Lung (tissue), 12 donors: ENCODE results near the gene DCAF10. TPM values are rescaled to one million over a fixed set of nuclear protein-coding genes. Genes with fewer than 3 reads are reported as not detected.

ENCODE experiments used
- ATAC-seq: fragments of 200-7000 bp; cut with Tn5 transposase; one replicate; pipeline ENCODE4 v1.9.1; 2020; ENCODE audit warnings: moderate number of reproducible peaks; ENCODE audit not compliant: insufficient read depth, low FRiP score
- DNase-seq, 3 donors: peaks; one replicate each; pipeline ENCODE4 v3.0.0-alpha.2; 2013 to 2017
- H3K27ac ChIP-seq, 2 donors: one replicate each; pipeline ENCODE4 v1.5.1; 2013; ENCODE audit warnings: mild to moderate bottlenecking in 2 of 2, moderate library complexity in 2 of 2, control low read depth in 1 of 2, inconsistent platforms in 1 of 2, low read depth in 1 of 2, low read length in 1 of 2
- H3K27me3 ChIP-seq, 3 donors: one replicate each; pipeline ENCODE4 v1.5.1; 2013; ENCODE audit warnings: low read length in 2 of 3; ENCODE audit not compliant: control insufficient read depth in 3 of 3, insufficient read depth in 3 of 3
- H3K36me3 ChIP-seq, 4 donors: one replicate each; pipeline ENCODE4 v1.5.1; 2013; ENCODE audit warnings: low read length in 4 of 4, mild to moderate bottlenecking in 1 of 4, moderate library complexity in 1 of 4; ENCODE audit not compliant: control insufficient read depth in 4 of 4, insufficient read depth in 4 of 4
- H3K4me1 ChIP-seq, 5 donors: one replicate each; pipeline ENCODE4 v1.5.1; 2013; ENCODE audit warnings: low read length in 5 of 5, mild to moderate bottlenecking in 2 of 5, moderate library complexity in 1 of 5; ENCODE audit not compliant: control insufficient read depth in 5 of 5, insufficient read depth in 5 of 5
- H3K4me3 ChIP-seq: one replicate; pipeline ENCODE4 v1.5.1; 2013; ENCODE audit warnings: mild to moderate bottlenecking, control low read depth, moderate library complexity
- H3K9ac ChIP-seq, 2 donors: one replicate each; pipeline ENCODE4 v1.5.1; 2013; ENCODE audit warnings: low read length in 2 of 2, control low read depth in 1 of 2; ENCODE audit not compliant: insufficient read depth in 1 of 2
- H3K9me3 ChIP-seq, 4 donors: one replicate each; pipeline ENCODE4 v1.5.1; 2013; ENCODE audit warnings: low read length in 3 of 4, mild to moderate bottlenecking in 1 of 4, moderate library complexity in 1 of 4; ENCODE audit not compliant: control insufficient read depth in 4 of 4, insufficient read depth in 3 of 4
- CTCF ChIP-seq: IDR thresholded peaks from 2 replicates; pipeline ENCODE4 v1.5.1; 2012; ENCODE audit warnings: mild to moderate bottlenecking; ENCODE audit errors: control extremely low read depth, extremely low read depth
- WGBS, 2 donors: extraction: QIAGEN DNeasy Blood & Tissue Kit; methylation state at CpG; one replicate each; pipeline ENCODE4 v1.1.7; 2013; 5-methylcytosine and 5-hydroxymethylcytosine counted together
- polyA plus RNA-seq, 2 donors: library from polyadenylated mRNA; stranded (reverse); fragments of 200-250 nt; gene quantifications; one replicate each; pipeline ENCODE4 v1.2.1, GENCODE V29; 2013
- total RNA-seq, 2 donors: library from RNA; depleted of rRNA in 1 of 2; stranded (reverse); fragments of >200 nt in 1 of 2; gene quantifications; one replicate each; pipeline ENCODE4 v1.2.1, GENCODE V29; 2014 to 2021
- donor health status: control.
- donor health status: control.
- donor health status: Bipolar disorder and iron deficiency.
- donor health status: healthy.
- donor health status: DM: yes; HTN: yes; CAD: no.

DCAF10 gene
- total and polyA plus RNA-seq, 4 donors = 5.8 to 35.5 (median 13.8) TPM

GRCh38 chr9:37798677-37799076 lies 1.9 kb upstream of the DCAF10 start:
- peaks cover 0 to 4% (median under 1%) of the 10 kb centered on the region in 4 donors for H3K36me3 ChIP-seq
- no peak for TF ChIP-seq CTCF
- no peak overlapping the region for H3K4me3 ChIP-seq
- H3K9ac ChIP-seq = no peak overlapping the region
- H3K27ac ChIP-seq = no peak overlapping the region
- H3K9me3 ChIP-seq = no peaks in the 10 kb centered on the region
- no peak for ATAC-seq
- 85 to 89% methylated on average over 1 of the region's 1 CpG for WGBS, 2 donors
- H3K4me1 ChIP-seq = peaks cover 0 to 15% (median 8%) of the 10 kb centered on the region in 5 donors
- no peak for DNase-seq
- no peaks in the 10 kb centered on the region for H3K27me3 ChIP-seq

GRCh38 chr9:37801287-37801850 lies 772 bp downstream of the DCAF10 start:
- peak overlapping the region; percentile 82 for H3K4me3 ChIP-seq
- peak overlapping the region; percentile 63 to 81 for H3K9ac ChIP-seq
- H3K4me1 ChIP-seq = peaks cover 0 to 15% (median 8%) of the 10 kb centered on the region in 5 donors
- TF ChIP-seq CTCF = no peak
- peak overlapping the region; percentile 78 to 86 for H3K27ac ChIP-seq
- H3K36me3 ChIP-seq = peaks cover 0 to 4% (median under 1%) of the 10 kb centered on the region in 4 donors
- no peaks in the 10 kb centered on the region for H3K9me3 ChIP-seq
- DNase-seq (peak in 1 of 3 donors; percentile 35), ATAC-seq (peak; percentile 42)
- 1 to 3% methylated on average over 27 to 45 of the region's 45 CpGs for WGBS, 2 donors
- H3K27me3 ChIP-seq = no peaks in the 10 kb centered on the region

GRCh38 chr9:37801959-37802711 lies 1.5 kb downstream of the DCAF10 start:
- peak overlapping the region; percentile 82 for H3K4me3 ChIP-seq
- peaks cover 0 to 15% (median 8%) of the 10 kb centered on the region in 5 donors for H3K4me1 ChIP-seq
- H3K9ac ChIP-seq = peak overlapping the region in 1 of 2 donors; percentile 81
- DNase-seq = no peak
- H3K9me3 ChIP-seq = no peaks in the 10 kb centered on the region
- H3K27me3 ChIP-seq = no peaks in the 10 kb centered on the region
- H3K27ac ChIP-seq = no peak overlapping the region
- peaks cover 0 to 4% (median under 1%) of the 10 kb centered on the region in 4 donors for H3K36me3 ChIP-seq
- ATAC-seq = no peak
- no peak for TF ChIP-seq CTCF
- WGBS, 2 donors = 60 to 67% methylated on average over 10 of the region's 10 CpGs
